ENCODE measurements around the gene PYGB.

Gene PYGB

DNA sequence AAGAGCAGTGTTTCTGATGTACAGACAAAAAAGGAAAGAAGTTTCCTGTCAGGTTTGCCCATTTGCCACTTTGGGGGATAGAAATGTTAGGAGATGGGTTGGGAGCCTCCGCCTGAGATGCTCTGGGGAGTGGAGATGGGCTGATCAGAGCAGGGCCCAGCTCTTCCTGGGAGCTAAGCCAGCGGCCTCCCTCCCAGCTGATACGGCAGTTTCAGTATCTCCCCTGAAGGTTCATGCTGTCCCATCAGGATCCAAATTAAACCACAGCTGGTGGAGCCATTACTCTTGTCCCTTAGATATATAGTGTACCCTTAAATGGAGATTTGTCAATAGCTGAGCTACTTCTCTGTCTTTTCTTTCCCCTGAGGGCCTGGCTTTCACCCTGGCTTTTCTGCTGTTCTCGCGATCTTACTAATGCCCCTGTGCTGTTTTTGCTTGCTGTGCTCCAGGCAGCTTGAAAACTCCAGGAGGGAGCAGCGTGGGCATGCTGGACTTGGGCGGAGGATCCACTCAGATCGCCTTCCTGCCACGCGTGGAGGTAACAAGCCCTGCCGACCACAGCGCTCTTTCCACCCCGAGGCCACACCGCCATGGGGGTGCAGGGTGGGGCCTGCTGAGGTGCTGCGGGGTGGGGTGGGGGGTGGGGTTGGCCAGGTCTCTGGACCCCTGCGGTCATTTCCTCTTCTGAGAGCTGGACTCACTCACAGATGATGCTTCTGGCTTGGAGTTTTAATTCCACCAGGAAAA, 31.5 kb upstream of the PYGB start:
- DNase-seq = no peak

DNA sequence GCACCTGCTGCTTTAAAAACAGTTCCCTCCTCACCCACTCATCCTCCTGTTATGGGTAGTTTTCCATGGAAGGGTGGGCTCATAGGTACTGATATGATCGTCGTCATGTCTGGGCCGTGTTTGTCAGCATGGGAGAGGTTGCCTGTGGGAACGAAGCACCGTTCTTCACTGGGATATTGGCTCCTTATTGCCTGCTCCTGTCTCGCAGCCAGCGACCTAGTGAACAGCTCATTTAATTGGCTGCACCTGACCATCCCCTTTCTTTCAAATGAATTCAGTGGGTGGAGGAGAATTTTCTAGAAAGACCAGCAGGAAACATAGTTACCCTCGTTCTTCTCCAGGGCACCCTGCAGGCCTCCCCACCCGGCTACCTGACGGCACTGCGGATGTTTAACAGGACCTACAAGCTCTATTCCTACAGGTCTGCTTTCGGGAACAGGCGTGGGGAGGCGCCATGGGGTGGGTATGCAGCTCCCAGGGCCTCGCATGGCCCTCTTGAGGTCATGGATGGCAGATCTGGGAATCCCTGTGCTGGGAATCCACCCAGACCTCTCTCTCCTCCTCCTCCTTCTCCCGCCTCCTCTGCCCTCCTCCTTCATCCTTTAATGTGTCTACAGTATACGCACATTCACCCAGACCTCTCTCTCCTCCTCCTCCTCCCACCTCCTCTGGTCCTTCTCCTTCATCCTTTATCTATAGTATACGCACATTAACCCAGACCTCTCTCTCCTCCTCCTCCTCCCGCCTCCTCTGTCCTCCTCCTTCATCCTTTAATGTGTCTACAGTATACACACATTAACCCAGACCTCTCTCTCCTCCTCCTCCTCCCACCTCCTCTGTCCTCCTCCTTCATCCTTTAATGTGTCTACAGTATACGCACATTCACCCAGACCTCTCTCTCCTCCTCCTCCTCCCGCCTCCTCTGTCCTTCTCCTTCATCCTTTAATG, 30.4 kb upstream of the PYGB start:
- no peak for DNase-seq

GRCh38 chr20:25218109-25218486, 29.8 kb upstream of the PYGB start:
- DNase-seq = no peak

DNA sequence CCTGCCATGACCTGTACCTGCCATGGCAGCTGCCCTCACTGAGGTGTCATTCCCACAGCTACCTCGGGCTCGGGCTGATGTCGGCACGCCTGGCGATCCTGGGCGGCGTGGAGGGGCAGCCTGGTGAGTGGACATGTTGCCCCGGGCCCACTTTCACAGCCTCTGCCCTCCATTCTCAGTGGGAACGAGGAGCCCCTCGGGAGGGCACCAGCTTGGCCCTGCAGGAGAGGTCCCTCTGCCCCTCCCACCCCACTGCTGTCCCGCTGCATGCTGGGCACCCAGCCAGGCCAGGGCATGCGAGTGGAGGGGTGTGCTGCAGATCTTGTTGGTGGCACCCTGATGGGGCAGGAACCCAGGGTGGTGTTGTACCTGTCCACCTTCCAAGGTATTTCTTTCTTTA, 29.4 kb upstream of the PYGB start:
- DNase-seq = no peak

GRCh38 chr20:25219365-25219764, 28.5 kb upstream of the PYGB start:
- DNase-seq = no peak

GRCh38 chr20:25220021-25220730, 27.7 kb upstream of the PYGB start:
- no peak for DNase-seq

DNA sequence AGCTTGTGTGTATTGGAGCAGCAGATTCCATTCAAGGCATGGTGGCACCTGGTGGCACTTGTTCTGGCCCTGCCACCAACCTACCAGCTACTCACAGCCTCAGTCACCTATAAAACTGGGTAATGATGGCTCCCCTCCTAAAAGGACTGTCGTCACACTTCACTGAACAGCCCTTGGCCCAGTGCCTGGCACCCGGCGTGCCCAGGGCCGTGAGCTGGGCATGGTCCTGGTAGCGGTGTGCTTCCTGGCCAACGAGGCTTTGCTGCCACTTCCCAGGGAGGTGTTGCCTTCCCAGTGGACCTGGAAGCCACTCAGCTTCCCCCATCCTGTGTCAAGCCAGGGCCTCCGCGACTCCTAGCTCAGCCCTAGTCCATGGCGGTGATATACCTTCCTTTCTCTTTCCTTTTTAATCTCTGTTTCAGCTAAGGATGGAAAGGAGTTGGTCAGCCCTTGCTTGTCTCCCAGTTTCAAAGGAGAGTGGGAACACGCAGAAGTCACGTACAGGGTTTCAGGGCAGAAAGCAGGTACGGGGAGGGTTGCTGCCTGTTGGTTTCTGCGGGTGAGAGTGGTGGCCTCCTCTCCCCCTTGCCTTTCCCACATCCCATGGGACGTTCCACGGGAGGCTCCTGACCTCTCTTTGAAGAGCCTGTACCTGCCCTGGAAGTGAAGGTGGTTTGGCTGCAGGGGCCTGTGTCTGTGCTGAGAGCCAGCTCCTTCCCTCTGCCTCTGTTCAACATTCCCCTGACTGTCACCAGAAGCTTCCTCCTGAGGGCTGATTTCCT, 26.9 kb upstream of the PYGB start:
- no peak for DNase-seq

- no peak for DNase-seq
Observed at GRCh38 chr20:25221592-25222460, 26.1 kb upstream of the PYGB start.

DNA sequence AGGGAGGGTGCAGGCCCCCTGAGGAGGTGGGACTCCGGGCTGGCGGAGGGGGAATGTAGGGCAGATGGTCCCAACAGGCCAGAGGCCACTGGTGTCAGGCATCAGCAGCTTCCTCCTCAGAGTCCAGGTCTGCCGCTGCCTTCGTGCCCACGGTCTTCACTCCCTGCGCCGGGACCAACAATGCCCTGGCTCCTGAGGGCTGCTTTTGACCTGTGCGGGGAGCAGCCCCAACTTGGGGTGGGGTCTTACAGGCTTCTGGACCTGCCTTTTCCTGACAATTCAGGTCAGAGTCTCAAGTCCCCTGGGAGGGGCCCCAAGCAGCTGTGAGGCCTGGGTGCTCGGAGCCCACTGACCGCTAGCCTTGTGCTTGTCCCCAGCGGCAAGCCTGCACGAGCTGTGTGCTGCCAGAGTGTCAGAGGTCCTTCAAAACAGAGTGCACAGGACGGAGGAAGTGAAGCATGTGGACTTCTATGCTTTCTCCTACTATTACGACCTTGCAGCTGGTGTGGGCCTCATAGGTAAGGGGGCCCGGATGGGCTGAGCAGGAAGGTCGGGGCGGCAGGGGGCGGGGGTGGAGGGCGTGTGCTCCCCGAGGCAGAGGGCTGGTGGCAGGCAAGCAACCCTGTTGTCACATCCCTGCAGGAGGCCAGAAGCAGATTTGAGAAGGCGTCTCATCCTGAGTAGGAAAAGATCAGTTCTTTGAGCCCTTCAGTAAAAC, 25.3 kb upstream of the PYGB start:
- no peak for DNase-seq

DNA sequence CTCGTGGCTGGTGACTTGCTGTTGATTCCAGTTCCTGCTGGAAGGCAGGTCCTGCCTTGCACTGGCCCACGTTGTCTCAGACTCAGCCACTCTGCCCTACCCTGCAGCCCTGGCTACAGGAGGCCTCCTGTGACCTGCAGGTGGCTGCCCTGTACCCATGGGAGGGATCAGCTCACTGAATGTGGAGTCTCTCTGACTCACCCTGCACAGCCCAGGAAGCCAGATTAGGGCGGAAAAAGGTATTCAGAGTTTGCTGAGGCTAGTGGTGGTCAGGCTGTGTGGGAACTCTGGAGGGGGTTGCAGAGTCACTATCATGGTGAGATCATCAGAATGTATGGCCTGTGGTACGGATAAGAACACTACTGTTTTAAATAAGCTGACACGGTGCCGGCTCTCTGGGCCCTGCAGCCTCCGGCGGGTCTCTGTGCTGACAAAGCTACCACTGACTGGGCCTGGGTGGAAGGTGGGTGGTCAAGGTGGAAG, 24.7 kb upstream of the PYGB start:
- peak in 1 of 4 experiments; percentile 9 for DNase-seq

- DNase-seq = no peak
Observed at GRCh38 chr20:25223765-25224720, 23.8 kb upstream of the PYGB start.

DNA sequence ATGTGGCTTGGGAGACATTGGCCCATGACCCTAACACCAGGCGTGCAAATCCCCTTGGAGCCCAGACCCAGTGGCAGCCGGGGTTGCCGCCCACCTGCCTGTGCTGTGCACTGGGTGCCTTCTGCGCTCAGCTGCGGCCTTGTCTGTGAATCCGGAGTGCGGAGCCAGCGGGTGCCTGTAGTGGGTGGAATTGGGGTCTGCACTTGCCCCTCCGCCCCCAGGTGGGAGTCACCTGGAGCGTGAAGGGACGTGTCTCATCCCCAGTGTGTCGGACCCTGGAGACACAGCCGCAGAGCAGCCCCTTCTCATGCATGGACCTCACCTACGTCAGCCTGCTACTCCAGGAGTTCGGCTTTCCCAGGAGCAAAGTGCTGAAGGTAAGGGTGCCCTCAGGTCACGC, 22.9 kb upstream of the PYGB start:
- DNase-seq = no peak

DNA sequence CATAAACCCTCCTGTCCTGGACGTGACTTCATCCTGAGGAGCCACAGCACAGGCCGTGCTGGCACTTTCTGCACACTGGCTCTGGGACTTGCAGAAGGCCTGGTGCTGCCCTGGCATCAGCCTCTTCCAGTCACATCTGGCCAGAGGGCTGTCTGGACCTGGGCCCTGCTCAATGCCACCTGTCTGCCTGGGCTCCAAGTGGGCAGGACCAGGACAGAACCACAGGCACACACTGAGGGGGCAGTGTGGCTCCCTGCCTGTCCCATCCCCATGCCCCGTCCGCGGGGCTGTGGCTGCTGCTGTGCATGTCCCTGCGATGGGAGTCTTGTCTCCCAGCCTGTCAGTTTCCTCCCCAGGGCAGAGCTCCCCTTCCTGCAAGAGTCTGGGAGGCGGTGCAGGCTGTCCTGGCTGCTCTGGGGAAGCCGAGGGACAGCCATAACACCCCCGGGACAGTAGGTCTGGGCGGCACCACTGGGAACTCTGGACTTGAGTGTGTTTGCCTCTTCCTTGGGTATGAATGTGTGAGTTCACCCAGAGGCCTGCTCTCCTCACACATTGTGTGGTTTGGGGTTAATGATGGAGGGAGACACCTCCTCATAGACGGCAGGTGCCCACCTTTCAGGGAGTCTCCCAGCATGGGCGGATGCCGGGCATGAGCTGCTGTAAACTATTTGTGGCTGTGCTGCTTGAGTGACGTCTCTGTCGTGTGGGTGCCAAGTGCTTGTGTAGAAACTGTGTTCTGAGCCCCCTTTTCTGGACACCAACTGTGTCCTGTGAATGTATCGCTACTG, 22.0 kb upstream of the PYGB start:
- DNase-seq = no peak

DNA sequence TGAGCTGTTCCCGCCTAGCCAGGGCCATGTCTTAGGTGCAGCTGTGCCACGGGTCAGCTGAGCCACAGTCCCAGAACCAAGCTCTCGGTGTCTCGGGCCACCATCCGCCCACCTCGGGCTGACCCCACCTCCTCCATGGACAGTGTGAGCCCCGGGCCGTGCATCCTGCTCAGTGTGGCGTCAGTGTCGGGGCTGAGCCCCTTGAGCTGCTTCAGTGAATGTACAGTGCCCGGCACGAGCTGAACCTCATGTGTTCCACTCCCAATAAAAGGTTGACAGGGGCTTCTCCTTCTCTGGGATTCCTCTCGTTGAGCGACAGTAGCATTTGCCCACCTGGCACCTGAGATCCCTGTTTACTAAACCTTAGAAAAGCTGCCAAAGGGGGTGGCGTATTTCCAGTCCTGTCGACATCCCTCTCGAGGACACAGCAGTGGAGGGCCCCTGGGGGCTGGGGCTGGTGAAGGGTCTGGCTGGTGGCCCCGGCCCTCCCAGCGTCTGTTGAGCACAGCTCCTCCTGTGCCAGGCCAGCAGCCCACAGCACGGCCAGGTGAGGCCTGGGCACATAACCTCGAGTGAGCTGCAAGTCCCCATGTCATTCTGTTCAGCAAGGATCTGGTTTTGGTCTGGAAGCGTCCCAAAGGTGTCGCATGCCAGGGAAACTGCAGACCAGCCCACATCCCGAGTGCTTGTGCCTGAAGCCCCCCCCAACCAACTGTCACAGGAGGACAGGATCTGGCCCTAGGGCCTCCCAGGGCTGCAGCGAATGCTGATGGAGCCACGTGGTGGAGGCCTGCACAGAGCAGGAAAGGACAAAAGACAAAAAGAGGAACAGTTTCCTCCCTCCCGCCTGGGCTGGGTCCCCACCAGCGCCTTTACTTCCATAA, 21.2 kb upstream of the PYGB start:
- peak; percentile 60 to 79 (median 68) for DNase-seq

GRCh38 chr20:25227317-25227831, 20.5 kb upstream of the PYGB start:
- DNase-seq = no peak

- no peak for DNase-seq
Observed at GRCh38 chr20:25229486-25230165, 18.3 kb upstream of the PYGB start.

Data from suppressor macrophage (primary cell).